Limb (tissue), 2 donors: ENCODE measurements around the gene NYAP1.

Experiments used
- DNase-seq, 2 donors: peaks; one replicate each; pipeline ENCODE4 v3.0.0-alpha.2; 2016; ENCODE audit errors: extremely low spot score in 2 of 2

Gene NYAP1

GRCh38 chr7:100543586-100543985 is 59.9 kb downstream of the NYAP1 start:
- no peak for DNase-seq

- DNase-seq: no peak
Observed at GRCh38 chr7:100544386-100544785, 60.7 kb downstream of the NYAP1 start.
